Stimulated activated CD8-positive, alpha-beta memory T cell treated with anti-CD3 and anti-CD28 coated beads, Interleukin-15, amount 100 ng/mL, for 1 hour (primary cell): ENCODE data around the gene PRKCQ.

Experiments
- DNase-seq: peaks from one replicate; pipeline ENCODE4 v3.0.0-alpha.2; 2020; ENCODE audit warnings: low read depth

PRKCQ gene

GRCh38 chr10:6520138-6520537, 59.9 kb downstream of the PRKCQ start:
- DNase-seq, result no peak

- DNase-seq, result no peak
Observed at GRCh38 chr10:6518791-6519429, 61.2 kb downstream of the PRKCQ start.

GRCh38 chr10:6516929-6517284, 63.2 kb downstream of the PRKCQ start:
- DNase-seq, result no peak

- no peak for DNase-seq
Observed at GRCh38 chr10:6516281-6516928, 63.7 kb downstream of the PRKCQ start.

- no peak for DNase-seq
Observed at GRCh38 chr10:6514844-6515780, 65.0 kb downstream of the PRKCQ start.

- DNase-seq, result no peak
Observed at GRCh38 chr10:6514180-6514579, 65.9 kb downstream of the PRKCQ start.

GRCh38 chr10:6513476-6513875, 66.6 kb downstream of the PRKCQ start:
- DNase-seq, result no peak

- DNase-seq, result no peak
Observed at GRCh38 chr10:6512182-6512581, 67.9 kb downstream of the PRKCQ start.

- no peak for DNase-seq
Observed at GRCh38 chr10:6511347-6511746, 68.7 kb downstream of the PRKCQ start.

GRCh38 chr10:6507311-6507710, 72.8 kb downstream of the PRKCQ start:
- no peak for DNase-seq

- DNase-seq, result no peak
Observed at GRCh38 chr10:6505300-6505699, 74.8 kb downstream of the PRKCQ start.

GRCh38 chr10:6504296-6504695, 75.8 kb downstream of the PRKCQ start:
- DNase-seq, result no peak

GRCh38 chr10:6503171-6503570, 76.9 kb downstream of the PRKCQ start:
- no peak for DNase-seq

- no peak for DNase-seq
Observed at GRCh38 chr10:6501931-6502330, 78.1 kb downstream of the PRKCQ start.

- DNase-seq, result no peak
Observed at GRCh38 chr10:6499974-6500373, 80.1 kb downstream of the PRKCQ start.

GRCh38 chr10:6498771-6499170, 81.3 kb downstream of the PRKCQ start:
- no peak for DNase-seq

- no peak for DNase-seq
Observed at GRCh38 chr10:6497620-6498019, 82.5 kb downstream of the PRKCQ start.

- DNase-seq, result no peak
Observed at GRCh38 chr10:6494936-6495592, 85.0 kb downstream of the PRKCQ start.

- no peak for DNase-seq
Observed at GRCh38 chr10:6494442-6494819, 85.6 kb downstream of the PRKCQ start.

- DNase-seq, result no peak
Observed at GRCh38 chr10:6493521-6494441, 86.3 kb downstream of the PRKCQ start.

- DNase-seq, result no peak
Observed at GRCh38 chr10:6492896-6493295, 87.2 kb downstream of the PRKCQ start.
